Sciatic nerve (tissue), 2 donors: Measurements from ENCODE around the gene TOX2. TPM values are rescaled to one million over a fixed set of nuclear protein-coding genes. Genes with fewer than 3 reads are reported as not detected.

Experiments
- ATAC-seq: fragments of 200-7000 bp; cut with Tn5 transposase; one replicate; pipeline ENCODE4 v1.9.1; 2020; ENCODE audit warnings: mild to moderate bottlenecking, moderate library complexity
- DNase-seq: peaks from one replicate; pipeline ENCODE4 v3.0.0-alpha.2; 2020; ENCODE audit warnings: low spot score
- intact Hi-C: fragments of 100-400 bp; cut with DNase I; formaldehyde crosslinking; loops from one replicate; pipeline ENCODE4 v1.14.2; 2022
- total RNA-seq: library from RNA; stranded (reverse); fragmentation: NEBNext Ultra II Directional; extraction: Animal tissue kit (Norgen Biotek cat#: 25700); gene quantifications from one replicate; pipeline ENCODE4 v1.2.1, GENCODE V29; 2021
- donor health status: DM: no; HTN: no; CAD: no.
- donor health status: DM: no; HTN: no; CAD: no.

The TOX2 gene
- total RNA-seq, 1 donor from 2014 or later, result 2.1 TPM

DNA sequence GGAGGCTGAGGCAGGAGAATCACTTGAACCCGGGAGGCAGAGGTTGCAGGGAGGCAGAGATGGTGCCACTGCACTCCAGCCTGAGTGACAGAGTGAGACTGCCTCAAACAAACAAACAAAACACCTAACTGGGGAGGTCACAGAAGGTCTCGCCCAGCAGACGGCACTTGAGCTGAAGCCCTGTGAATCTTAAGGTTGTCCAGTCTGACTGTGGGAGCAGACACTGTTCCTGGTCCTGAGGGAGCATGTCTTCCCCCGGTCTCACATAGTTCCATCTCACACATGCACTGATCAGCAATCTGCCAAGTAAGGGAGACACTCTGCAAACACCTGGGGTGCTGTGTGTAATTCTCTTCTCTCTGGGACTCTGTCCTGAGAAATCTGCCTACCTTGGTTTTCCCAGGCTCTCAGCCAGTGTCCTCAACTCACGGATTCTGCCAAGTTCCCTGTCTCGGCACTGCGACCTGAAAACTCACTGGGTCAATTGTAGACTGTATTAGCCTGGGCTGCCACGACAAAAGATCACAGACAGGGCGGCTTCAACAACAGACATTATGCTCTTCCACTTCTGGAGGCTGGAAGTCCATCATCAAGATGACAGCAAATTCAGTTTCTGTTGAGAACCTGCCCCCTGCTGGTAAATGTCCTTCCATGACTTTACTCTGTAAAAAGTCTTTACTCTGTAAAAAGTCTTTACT, 178.0 kb downstream of the TOX2 start:
- intact Hi-C loops, result no loop called here
- DNase-seq (peak; percentile 14), ATAC-seq (no peak)

DNA sequence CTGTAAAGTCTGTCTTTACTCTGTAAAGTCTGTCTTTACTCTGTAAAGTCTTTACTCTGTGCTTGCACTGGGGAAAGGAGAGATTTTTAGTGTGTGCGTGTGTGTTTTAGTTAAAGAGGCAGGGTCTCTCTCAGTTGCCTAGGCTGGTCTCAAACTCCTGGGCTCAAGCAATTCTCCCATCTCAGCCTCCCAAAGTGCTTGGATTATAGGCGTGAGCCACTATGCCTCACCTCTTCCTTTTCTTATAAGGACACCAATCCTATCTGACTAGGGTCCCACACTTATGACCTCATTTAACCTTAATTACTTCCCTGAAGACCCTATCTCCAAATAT, 178.6 kb downstream of the TOX2 start:
- DNase-seq (no peak), ATAC-seq (no peak)
- intact Hi-C loops, result no loop called here

DNA sequence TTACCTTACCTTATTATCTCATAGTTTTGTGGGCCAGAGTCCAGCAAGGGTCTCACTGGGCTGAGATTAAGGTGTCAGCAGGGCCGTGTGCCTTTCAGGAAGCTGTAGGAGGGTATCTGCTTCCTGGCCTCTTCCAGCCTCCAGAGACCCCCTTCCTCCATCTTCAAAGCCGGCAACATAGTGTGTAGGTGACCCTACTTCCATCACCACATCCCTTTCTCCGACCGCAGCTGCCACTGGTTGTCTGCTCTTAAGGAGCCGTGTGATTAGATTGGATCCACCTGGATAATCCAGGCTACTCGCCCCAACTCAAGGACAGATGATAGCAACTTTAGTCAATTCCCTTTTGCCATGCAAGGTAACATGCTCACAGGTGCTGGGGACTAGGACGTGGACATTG, 181.2 kb downstream of the TOX2 start:
- intact Hi-C loops, result no loop called here
- no peak for ATAC-seq

DNA sequence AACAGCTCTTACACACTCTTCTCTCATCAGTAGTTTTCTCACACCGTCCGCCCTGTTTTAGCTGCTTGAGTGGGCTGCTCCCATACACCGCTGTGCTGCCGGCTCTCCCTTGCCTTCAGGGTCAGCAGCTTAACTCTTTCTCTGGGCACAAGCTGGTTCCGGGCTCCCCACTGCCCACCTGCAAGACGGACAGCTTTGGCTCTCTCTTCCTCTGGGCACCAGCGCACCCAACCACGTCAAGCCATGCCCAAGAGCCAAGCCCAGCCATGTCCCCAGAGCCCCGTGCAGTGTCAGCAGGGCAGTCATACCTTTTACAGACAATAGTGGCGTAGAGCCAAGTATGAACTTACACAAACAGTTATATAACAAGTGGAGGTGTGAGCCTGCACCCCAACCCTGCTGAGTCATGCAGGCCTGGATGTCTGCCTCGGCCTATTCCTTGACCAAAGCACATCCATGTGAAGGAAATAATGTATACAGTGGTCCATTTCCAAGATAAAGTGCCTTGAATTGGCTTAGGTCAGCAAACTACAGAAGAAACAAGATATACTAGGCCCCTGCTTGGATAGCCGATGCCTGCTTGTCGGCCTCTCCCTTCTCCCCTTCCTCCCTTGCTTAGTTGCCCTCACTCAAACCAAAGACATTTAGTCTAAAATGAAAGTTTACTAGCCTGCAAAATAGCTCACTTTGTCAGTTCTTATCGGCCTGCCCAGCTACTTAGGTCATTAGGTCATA, 183.0 kb downstream of the TOX2 start:
- intact Hi-C loops, result no loop called here
- no peak for DNase-seq
- no peak for ATAC-seq

More for the DNA sequence above, 181.2 kb downstream of the TOX2 start:
- no peak for DNase-seq

DNA sequence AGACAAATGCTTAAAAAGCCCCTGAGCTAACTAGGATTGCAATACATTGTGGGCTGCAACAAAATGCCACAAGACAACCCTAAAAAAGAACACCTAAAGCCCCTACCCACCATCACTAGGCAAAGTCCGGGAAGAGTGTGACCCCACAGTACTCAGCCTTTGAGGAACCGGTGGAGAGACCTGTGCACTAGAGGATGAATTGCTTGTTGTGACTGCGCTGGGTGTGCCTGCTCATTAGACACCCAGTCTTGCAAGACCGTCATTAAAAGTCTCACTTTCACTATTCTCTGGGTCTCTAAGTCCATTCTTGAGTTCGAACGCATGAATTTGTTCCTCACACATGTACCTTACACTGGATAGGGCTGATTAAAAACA, 183.6 kb downstream of the TOX2 start:
- intact Hi-C loops, result no loop called here
- DNase-seq (peak; percentile 15), ATAC-seq (no peak)

DNA sequence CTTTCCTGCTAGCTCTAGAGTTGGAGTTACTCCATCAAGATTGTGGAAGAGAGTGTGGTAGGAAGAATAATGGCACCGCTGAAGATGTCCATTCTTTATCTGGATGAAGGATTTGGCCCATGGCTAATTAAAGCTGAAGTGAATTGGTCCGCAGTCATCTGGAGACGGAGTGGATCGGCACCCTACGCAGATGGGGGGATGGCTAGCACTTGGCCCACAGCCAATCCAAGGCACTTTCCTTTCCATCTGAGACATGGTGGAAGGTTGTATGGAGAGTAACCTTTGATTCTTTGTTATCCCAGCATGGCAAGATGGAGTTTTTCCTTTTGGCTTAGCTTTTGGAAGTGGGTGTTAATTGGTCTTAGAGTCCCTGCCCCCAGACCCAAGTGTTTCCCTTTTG, 184.0 kb downstream of the TOX2 start:
- no peak for ATAC-seq
- intact Hi-C loops, result no loop called here
- peak; percentile 25 for DNase-seq

DNA sequence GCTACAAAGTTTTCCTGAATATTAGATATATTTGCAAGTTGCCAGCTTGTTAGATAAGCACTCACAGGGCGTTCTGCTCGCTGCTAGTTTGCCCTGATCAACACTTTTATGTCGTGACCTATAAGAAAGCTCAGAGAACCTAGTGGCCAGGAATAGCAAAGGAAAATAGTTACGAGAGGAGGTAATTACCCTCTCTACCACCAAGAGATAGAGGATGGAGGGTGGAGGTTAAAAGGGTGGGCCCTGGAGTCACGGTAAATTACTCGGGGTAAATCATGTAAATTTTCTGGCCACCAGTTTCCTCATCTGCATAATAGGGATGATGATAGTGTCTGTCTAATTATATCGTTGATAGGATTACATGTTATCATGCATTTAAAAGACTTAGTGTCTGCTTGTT, 185.2 kb downstream of the TOX2 start:
- DNase-seq (no peak), ATAC-seq (no peak)
- intact Hi-C loops, result no loop called here

DNA sequence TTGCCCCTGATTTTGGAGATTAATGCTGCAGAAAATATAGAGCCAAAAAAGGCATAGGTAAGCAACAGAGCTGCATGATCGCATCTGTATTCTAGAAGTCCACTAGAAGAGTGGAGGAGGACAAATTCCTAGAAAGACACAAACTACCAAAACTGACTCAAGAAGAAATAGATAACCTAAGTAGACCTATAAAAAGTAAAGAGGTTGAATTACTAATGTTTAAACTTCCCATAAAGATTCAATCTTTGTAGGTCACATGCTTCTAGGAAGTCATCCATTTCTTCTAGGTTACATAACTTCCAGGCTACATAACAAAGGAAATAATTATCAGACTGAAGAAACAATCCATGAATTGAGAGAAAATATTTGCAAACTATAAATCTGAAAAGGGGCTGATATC, 187.9 kb downstream of the TOX2 start:
- intact Hi-C loops, result no loop called here
- DNase-seq, result no peak
- no peak for ATAC-seq

DNA sequence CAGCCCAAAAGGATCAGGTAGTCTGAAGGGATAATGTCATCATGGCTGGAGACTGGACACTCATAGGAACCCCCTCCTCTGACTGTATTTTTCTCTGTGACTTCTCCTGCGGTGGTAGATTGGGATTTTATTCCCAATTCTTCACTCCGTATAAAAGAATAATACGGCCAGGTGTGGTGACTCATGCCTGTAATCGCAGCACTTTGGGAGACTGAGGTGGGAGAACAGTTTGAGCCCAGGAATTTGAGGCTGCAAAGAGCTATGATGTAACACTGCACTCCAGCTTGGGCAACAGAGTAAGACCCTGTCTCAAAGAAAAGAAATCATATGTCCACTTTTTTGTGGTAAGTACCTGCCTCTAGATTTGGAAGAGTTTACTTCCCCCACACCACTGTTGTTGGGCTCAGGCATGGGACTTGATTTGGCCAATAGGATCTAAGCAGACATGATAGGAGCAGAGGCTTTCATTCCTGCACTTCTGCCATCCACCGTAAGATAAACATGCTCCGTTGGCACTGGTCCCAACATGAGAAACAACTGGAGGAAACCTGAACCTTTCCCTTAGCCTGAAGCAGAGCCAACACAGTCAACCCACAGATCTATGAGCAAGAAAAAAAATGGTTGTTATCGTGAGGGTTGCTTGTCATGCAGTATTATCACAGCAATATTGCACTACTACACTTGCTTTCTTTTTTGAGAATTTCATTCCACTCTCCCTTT, 190.3 kb downstream of the TOX2 start:
- DNase-seq (no peak), ATAC-seq (no peak)
- intact Hi-C loops, result no loop called here

DNA sequence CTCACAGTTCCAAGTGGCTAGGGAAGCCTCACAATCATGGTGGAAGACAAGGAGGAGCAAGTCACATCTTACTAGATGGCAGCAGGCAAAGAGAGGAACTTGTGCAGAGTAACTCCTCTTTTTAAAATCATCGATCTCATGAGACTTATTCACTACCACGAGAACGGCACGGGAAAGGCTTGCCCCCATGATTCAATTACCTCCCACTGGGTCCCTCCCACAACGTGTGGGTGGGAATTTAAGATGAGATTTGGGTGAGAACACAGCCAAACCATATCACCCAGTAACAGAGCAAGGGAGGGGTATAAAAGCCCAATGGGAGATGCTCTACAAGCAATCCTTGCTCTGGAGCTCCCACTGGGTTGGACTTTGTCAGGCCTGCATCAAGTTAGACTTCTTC, 192.0 kb downstream of the TOX2 start:
- intact Hi-C loops, result no loop called here
- ATAC-seq, result no peak
- DNase-seq, result no peak

DNA sequence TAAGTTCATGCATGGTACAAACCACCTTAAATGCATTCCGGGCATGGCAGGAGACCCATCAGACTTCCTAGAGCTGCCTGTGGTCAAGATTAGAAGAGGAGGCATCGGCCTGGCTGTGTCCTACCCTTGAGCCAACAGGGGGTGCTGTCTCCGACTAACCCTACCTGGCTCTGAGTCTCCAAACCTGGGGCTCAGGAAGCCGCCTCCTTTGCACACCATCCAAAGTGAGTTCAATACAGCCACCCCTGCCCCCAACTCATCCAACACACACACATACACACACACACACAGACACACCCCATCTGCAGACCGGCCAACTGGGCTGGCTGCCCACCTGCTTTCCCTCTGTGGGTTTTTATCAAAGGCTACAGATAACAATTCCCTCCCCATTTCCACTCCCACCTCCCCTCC, 195.3 kb downstream of the TOX2 start:
- no peak for ATAC-seq
- intact Hi-C loops, result loop anchor here (10.0 kb wide), 1 partner anchor 75 kb away; the partner anchor contains the start of gene JPH2

DNA sequence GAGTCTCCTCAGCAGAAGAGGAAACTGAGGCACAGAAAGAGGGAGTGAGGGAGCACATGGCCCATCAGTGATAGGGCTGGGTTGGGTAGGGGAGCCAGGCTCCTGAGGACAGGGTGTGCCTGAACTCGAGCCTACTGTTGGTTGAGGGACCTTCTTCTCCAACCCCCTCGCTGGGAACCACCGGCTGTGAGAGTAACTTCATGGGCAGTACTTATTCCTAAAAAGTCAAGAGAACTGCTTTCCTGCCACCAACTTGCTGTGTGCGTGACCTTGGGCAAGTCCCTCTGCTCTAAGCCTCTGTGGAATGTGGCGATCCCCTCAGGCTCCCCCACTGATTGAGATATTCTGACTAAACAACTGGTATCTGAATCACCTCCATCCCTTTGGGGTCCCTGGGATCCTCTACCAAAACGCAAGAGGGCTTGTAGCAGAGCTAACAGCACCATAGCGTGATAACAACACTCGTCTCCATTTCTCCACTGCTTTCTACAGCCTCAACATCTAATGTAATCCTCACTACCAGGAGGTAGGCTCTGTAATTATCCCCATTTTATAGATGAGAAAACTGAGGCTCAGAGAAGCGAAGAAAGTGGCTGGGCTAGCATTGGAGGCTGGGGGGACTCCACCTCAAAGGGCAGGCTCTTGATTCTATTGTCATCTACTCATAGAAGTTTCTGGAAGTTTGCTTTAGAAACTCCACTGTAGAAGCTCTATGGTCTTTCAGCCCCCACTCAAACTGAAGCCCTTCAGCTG, 196.3 kb downstream of the TOX2 start:
- ATAC-seq (no peak), DNase-seq (no peak)
- intact Hi-C loops, result loop anchor here (10.0 kb wide), 1 partner anchor 74 kb away; the partner anchor contains the start of gene JPH2

More for the DNA sequence above, 195.3 kb downstream of the TOX2 start:
- no peak for DNase-seq

DNA sequence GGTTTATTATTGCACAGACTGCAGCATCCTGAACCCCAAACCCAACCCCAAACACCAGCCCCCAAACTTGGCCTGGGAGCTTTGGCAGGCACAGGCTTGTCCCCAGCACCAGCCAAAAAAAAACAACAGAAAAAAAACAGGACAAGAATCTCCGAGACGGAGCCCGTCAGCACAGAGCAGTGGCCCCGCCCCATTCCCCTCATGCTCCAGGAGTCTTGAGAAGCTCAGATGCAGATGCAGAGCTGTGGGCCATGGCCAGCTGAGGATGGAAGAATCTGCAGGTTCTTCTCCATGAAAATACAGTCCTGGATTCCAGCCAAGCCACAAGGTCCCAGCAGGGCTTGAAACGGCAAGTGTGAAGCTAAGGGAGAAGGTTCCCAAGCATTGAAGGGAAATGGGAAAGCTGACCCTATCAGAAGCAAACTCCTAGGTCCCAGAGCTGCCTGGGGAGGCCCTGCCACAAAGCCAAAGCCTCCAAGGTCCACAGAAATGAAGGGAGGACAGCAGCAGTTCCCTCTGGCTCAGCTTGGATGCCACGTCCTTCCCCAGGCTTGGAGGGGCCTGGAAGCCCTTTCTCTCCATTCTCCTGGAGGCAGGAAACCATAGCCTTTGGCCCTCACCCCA, 197.2 kb downstream of the TOX2 start:
- DNase-seq (no peak), ATAC-seq (no peak)
- intact Hi-C loops, result loop anchor here (10.0 kb wide), 1 partner anchor 73 kb away; the partner anchor contains the start of gene JPH2

DNA sequence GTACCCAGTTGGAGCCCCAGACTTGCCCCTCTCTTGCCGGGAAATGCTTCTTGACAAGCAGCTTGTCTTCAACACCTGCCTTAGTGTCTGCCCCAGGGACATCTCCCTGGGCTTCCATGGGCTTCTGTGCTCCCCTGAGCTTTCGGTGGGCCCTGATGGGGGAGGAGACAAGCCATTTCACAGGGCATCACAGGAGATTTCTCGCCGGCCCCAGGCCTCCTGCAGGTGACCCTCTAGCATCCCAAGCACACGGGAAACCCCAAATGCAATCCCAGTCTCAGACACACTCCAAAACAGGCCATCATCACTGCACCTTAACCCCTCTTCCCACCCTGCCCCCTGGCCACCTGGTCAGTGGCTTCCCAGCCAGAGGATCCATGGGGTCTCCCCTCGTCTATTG, 197.8 kb downstream of the TOX2 start:
- no peak for ATAC-seq
- no peak for DNase-seq
- intact Hi-C loops, result loop anchor here (10.0 kb wide), 1 partner anchor 72 kb away; the partner anchor contains the start of gene JPH2

DNA sequence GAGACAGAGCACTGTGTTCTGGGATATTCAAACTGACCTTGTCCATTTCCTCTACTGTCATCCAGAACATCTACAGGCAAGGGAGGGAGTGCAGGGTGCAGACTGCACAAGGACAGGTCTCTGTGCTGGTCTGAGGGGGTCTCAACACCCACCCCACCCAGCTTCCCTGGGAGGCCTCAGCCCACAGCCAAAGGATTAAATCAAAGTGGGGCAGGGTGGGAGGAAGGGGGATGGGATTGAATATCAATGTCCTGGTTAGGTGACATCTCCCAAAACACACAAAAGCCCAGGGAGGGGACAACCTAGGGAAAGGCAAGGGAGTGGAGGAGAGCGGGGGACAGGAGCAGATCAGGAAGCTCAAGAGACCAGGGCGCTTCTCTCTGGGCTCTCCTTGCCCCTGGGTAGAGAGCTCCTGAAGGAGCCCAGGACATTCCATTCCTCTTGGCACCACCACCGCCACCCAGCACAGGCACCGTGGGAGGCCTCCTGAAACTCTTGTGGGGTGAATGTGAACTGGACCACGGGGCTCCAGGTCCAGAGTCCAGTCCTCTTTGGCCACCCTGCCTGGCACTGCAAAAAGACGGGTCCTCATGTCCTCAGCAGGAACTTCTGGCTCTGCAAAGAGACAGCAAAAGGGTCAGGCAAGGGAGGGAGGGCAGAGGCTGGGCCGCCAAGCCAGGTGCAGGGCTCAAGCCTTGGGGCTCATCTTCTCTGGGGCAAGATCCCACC, 198.4 kb downstream of the TOX2 start:
- intact Hi-C loops, result loop anchor here (10.0 kb wide), 1 partner anchor 72 kb away; the partner anchor contains the start of gene JPH2
- ATAC-seq (no peak), DNase-seq (no peak)

DNA sequence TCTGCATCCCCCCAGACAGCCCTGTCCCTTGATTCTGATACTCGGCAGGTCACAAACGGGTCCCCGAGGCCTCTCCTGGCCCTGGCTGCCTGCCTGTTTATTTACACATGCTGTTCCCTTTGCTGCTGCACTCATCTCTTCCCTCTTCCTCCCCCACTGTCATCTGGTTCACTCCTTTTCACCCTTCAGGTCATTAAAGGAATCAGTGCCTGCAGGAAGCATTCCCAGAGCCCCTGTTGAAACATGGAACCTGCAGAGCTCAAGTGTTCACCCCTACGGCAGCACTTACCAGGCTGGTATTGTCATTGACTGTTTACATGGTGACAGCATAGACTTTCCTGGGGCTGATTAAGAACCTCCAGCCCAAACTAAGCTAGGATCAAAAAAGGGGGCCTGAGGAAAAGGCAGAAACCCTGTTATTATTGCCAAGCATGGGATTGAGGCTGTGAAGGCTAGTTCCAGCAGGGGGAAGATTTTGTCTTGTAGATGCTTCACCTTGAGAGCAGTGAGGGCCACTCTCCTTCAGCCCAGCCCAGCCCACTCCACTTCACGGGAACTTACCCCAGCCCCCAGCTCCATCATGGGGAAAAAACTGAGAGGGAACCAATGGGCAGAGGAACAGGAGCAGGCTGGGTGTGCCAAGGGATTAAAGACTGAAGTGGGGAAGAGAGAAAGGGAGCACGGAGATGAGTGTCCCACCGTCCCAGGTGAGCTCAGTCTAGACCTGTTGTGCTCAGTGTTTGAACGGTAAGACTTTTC, 199.1 kb downstream of the TOX2 start:
- ATAC-seq, result no peak
- intact Hi-C loops, result loop anchor here (10.0 kb wide), 1 partner anchor 71 kb away; the partner anchor contains the start of gene JPH2
- DNase-seq, result no peak

DNA sequence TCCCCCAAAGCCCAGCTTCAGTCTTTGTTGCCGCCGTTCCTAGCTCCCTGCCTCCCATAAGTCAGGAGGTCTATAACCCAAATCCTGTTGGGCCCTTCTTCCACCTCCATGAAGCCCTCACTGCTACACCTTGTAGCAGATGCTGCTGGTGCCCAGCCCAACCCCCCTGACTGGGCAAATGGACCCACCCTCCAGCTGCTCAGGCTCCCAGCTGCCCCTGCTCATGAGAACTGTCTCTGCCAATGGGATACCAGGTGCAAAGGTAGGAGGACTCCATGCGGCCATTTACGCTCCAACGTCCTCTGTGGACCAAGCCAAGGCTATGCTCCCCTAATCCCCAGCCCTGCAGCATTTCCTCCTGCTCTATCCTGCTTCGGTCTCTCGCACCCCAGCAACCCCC, 200.5 kb downstream of the TOX2 start:
- ATAC-seq (no peak), DNase-seq (no peak)
- intact Hi-C loops, result loop anchor here (10.0 kb wide), 1 partner anchor 70 kb away; the partner anchor contains the start of gene JPH2
